Measurements from ENCODE around the gene TIMD4. TPM values are rescaled to one million over a fixed set of nuclear protein-coding genes. Genes with fewer than 3 reads are reported as not detected.

TIMD4 gene
- polyA plus RNA-seq, 1 donor from 2014 or later = not detected

- Histone ChIP-seq H3K27me3 (ENCODE audit: insufficient read depth, low read depth, low read length) (no peaks in the 10 kb centered on the region), H3K4me2 (ENCODE audit: low read length) (no peak overlapping the region), H3K79me2 (replicated peaks; ENCODE audit: insufficient read depth, low read length) (no peaks in the 10 kb centered on the region), H2AFZ (ENCODE audit: low read depth, low read length) (no peak overlapping the region), H3K36me3 (ENCODE audit: insufficient read depth, low read length) (no peaks in the 10 kb centered on the region), H3F3A (ENCODE audit: insufficient read depth, low read length, poor library complexity, severe bottlenecking) (no peaks in the 10 kb centered on the region), H4K20me1 (ENCODE audit: insufficient read depth) (no peaks in the 10 kb centered on the region), H3K27ac (ENCODE audit: low read length) (no peak overlapping the region), H3K9ac (ENCODE audit: low read length) (no peak overlapping the region), H3K9me2 (ENCODE audit: insufficient read depth, low read length) (no peaks in the 10 kb centered on the region), H3K9me3 (ENCODE audit: low read length) (no peaks in the 10 kb centered on the region), H3K4me3 (ENCODE audit: low read length) (no peak overlapping the region)
- no peak for TF ChIP-seq TAF1 (IDR thresholded peaks at IDR 0.05; ENCODE audit: low read depth)
- TF ChIP-seq REST (IDR thresholded peaks at IDR 0.05; ENCODE audit: borderline replicate concordance) = no peak
- TF ChIP-seq POLR2AphosphoS5 (IDR thresholded peaks at IDR 0.05) = no peak
- TF ChIP-seq EP300 (conservative IDR thresholded peaks at IDR 0.05; ENCODE audit: poor library complexity, severe bottlenecking) = no peak
- no peak for TF ChIP-seq MXI1 (conservative IDR thresholded peaks at IDR 0.05; ENCODE audit: poor library complexity, severe bottlenecking)
- TF ChIP-seq SMC3 (conservative IDR thresholded peaks at IDR 0.05; ENCODE audit: poor library complexity) = no peak
- TF ChIP-seq RAD21 (conservative IDR thresholded peaks at IDR 0.05) = no peak
- no peak for TF ChIP-seq EZH2 (IDR thresholded peaks at IDR 0.05; ENCODE audit: borderline replicate concordance, insufficient read depth, low read length, poor library complexity, severe bottlenecking)
- no peak for TF ChIP-seq CTCF (IDR thresholded peaks at IDR 0.05; ENCODE audit: poor library complexity, severe bottlenecking)
Measured at GRCh38 chr5:156913719-156914370, 49.2 kb downstream of the TIMD4 start.

- H3K27me3 ChIP-seq (ENCODE audit: insufficient read depth, low read depth, low read length) = no peaks in the 10 kb centered on the region
Measured at GRCh38 chr5:156913355-156913718, 49.7 kb downstream of the TIMD4 start.

More at GRCh38 chr5:156913355-156913718, 49.7 kb downstream of the TIMD4 start:
- Histone ChIP-seq H3K4me3 (ENCODE audit: low read length) (no peak overlapping the region), H3K9me2 (ENCODE audit: insufficient read depth, low read length) (no peaks in the 10 kb centered on the region), H2AFZ (ENCODE audit: low read depth, low read length) (no peak overlapping the region), H3K9ac (ENCODE audit: low read length) (no peak overlapping the region), H3F3A (ENCODE audit: insufficient read depth, low read length, poor library complexity, severe bottlenecking) (no peaks in the 10 kb centered on the region), H3K79me2 (replicated peaks; ENCODE audit: insufficient read depth, low read length) (no peaks in the 10 kb centered on the region), H4K20me1 (ENCODE audit: insufficient read depth) (no peaks in the 10 kb centered on the region), H3K4me2 (ENCODE audit: low read length) (no peak overlapping the region), H3K27ac (ENCODE audit: low read length) (no peak overlapping the region), H3K36me3 (ENCODE audit: insufficient read depth, low read length) (no peaks in the 10 kb centered on the region), H3K9me3 (ENCODE audit: low read length) (no peaks in the 10 kb centered on the region)
- TF ChIP-seq EZH2 (IDR thresholded peaks at IDR 0.05; ENCODE audit: borderline replicate concordance, insufficient read depth, low read length, poor library complexity, severe bottlenecking) (no peak), SMC3 (conservative IDR thresholded peaks at IDR 0.05; ENCODE audit: poor library complexity) (no peak), TAF1 (IDR thresholded peaks at IDR 0.05; ENCODE audit: low read depth) (no peak), RAD21 (conservative IDR thresholded peaks at IDR 0.05) (no peak), REST (IDR thresholded peaks at IDR 0.05; ENCODE audit: borderline replicate concordance) (no peak), EP300 (conservative IDR thresholded peaks at IDR 0.05; ENCODE audit: poor library complexity, severe bottlenecking) (no peak), CTCF (IDR thresholded peaks at IDR 0.05; ENCODE audit: poor library complexity, severe bottlenecking) (no peak), MXI1 (conservative IDR thresholded peaks at IDR 0.05; ENCODE audit: poor library complexity, severe bottlenecking) (no peak), POLR2AphosphoS5 (IDR thresholded peaks at IDR 0.05) (no peak)

Data from neural cell (in vitro differentiated cells).